ENCODE results near the gene TMEM185B.

DNA sequence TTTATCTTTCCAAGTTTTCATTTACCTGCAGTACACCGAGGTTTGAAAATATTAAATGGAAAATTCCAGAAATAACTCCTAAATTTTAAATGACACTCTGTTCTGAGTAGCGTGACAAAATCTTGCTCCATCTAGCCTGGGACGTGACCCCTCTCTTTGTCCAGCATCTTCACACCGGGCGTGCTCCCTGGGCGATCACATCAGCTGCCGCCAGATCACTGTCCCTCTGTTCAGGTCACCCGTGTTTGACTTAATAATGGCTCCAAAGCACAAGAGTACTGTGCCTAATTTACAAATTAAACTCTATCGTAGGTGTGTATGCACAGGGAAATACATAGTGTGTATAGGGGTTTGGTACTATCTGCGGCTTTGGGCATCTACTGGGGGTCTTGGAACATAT, 6.1 kb upstream of the TMEM185B start:
- TF ChIP-seq, protein P1, sequence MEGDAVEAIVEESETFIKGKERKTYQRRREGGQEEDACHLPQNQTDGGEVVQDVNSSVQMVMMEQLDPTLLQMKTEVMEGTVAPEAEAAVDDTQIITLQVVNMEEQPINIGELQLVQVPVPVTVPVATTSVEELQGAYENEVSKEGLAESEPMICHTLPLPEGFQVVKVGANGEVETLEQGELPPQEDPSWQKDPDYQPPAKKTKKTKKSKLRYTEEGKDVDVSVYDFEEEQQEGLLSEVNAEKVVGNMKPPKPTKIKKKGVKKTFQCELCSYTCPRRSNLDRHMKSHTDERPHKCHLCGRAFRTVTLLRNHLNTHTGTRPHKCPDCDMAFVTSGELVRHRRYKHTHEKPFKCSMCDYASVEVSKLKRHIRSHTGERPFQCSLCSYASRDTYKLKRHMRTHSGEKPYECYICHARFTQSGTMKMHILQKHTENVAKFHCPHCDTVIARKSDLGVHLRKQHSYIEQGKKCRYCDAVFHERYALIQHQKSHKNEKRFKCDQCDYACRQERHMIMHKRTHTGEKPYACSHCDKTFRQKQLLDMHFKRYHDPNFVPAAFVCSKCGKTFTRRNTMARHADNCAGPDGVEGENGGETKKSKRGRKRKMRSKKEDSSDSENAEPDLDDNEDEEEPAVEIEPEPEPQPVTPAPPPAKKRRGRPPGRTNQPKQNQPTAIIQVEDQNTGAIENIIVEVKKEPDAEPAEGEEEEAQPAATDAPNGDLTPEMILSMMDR (IDR thresholded peaks at IDR 0.05) = no peak
- no peak for TF ChIP-seq POLR2A (IDR thresholded peaks at IDR 0.05)

Measured in thyroid gland (tissue), 4 donors.